GM18867 (cell line): ENCODE measurements around the gene OR1E1.
"Not testable (repeated sequence)": the region's sequence is repeated elsewhere in the genome, so short reads cannot be mapped to it uniquely, and the experiment has no call there.

Source experiments
- ATAC-seq: cut with Tn5 transposase; IDR thresholded peaks from one replicate; pipeline ENCODE4 v1.9.1; 2021; ENCODE audit warnings: mild to moderate bottlenecking, moderate library complexity; ENCODE audit not compliant: unreplicated experiment

The OR1E1 gene

GRCh38 chr17:3398310-3398709 lies at the start of gene OR1E1:
Gene OR1E1 (minus strand): TSS chr17:3398410. CDS start chr17:3398410, 0 bp downstream.
- ATAC-seq: no peak

DNA sequence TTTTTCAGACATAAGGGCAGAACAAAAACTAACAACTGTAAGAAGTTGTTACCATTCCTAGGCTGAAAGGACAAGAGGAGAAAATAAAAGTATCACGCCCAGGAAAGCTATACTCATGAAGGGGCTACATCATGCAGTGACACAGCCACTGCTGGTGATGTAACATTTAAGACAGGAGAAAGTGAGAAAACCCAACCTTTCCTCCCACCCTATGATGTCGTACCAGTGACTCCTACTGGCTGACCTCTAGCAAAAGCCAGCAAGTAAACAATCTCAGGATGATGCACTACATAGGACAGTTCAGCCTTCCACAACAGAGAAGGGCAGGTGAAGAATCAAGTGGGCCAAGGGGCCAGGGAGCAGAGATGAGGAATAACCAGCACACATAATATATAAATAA lies 49.4 kb upstream of the OR1E1 start:
- ATAC-seq: no peak

DNA sequence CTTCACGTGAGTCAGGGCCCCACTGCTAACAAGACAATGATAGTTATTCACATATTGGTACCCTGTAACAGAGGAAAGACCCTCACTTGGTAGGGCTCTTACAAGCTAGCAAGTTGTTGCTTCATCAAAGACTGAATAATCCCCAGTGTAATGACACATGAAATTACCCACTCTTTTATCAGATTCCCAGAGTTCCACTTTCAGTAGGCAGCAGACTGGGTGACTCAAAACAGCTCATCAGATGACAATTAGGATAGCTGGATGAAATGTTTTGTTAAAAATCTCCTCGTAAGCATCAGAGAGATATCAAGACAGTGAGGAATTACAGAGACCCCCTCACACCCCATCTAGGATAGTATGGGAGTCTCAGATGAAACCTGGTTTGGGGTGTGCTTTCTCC lies 42.2 kb upstream of the OR1E1 start:
- ATAC-seq: no peak

DNA sequence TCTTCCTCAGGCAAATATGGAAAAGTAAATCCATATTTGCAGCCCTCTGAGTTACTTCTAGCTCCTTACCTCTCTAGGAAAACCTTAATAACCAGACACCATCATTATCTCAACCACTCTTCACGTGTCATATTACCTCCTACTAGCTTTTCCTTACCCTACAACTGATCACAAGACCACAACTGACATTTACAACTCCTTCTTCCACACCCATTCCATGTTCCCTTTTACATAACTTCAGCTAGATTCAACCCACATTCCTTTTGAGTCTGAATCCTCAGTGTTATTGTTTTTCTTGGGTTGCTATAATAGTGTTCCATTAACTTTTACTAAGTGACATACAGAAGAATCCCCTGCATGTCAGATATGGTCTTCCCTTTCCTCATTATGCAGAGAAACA lies 40.2 kb upstream of the OR1E1 start:
- no peak for ATAC-seq

DNA sequence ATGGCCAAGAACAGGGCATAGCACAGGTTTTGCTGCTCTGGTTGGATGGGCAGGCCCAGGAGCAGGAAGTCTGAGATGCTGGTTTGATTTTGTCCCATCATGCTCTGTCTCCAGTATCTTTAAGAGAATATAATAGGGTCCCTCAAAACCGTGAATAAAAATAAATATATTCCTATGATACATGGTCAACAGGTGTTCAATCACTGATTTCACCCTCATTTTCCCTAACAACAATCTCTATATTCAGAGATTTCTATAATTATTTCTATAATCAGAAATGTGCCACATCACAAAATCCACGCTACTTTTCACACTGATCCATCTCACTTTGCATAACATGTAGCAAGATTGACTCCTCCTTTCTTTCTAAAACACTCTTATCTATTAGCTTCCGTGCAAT lies 35.5 kb upstream of the OR1E1 start, which contains the start of gene OR1E2:
Gene OR1E2, minus strand, starts transcription at position 101 of the 400 bp plus-strand sequence. Its CDS starts 0 bp downstream, at position 101.
- ATAC-seq: no peak

DNA sequence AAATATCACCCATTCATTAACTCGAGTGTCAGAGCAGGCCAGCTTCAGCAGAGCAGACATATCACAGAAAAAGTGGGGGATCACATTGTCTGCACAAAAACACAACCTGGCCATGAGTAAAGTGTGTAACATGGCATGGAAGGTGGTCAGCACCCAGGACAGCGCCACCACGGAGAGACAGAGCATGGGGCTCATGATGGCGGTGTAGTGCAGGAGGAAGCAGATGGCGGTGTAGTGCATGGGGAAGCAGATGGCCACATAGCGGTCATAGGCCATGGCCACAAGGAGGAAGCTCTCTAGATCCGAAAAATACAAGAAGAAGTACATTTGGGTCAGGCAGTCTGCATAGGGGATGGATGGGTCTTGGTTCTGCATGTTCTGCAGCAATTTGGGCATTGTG lies 35.0 kb upstream of the OR1E1 start:
- not testable (repeated sequence) for ATAC-seq

DNA sequence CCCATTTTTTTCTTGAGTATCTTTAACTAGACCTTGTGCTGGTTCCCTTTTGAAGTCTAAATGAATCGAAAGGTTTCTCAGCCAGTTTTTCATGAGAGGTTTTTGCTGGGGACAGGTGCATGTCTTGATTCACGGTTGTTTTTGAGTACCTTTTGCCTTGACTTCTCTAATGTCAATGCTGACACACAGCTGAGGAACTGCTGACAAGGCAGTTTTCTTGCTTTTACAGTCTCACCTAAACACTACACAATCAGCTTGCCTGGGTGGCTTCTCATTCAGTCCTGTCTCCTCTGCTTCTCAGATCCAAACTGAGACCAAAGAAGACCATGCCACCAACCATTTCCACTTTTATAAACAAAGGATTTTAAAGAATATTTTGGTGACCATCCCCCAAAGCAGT lies 20.0 kb upstream of the OR1E1 start:
- ATAC-seq: no peak

GRCh38 chr17:3415610-3416009 lies 17.4 kb upstream of the OR1E1 start:
- no peak for ATAC-seq

DNA sequence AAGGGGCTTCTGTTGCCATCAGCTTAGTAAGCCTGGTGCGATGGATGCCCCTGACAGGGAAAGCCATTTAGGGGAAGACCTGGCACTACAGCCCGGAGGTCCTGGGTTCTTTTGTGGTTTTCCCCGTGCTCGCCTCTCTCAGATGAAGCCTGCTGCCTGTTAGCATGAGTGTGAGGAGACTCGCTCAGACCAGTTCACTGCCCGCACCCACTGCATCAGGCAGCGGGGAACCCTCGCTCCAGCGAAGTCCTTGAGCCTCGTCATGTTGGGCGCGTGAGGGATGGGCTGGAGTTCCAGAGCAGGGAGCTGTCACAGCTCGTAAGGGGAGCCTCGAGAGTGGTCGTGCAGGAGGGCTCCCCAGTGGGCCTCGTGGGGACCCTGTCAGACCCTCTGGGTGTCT lies 14.0 kb upstream of the OR1E1 start:
- not testable (repeated sequence) for ATAC-seq

DNA sequence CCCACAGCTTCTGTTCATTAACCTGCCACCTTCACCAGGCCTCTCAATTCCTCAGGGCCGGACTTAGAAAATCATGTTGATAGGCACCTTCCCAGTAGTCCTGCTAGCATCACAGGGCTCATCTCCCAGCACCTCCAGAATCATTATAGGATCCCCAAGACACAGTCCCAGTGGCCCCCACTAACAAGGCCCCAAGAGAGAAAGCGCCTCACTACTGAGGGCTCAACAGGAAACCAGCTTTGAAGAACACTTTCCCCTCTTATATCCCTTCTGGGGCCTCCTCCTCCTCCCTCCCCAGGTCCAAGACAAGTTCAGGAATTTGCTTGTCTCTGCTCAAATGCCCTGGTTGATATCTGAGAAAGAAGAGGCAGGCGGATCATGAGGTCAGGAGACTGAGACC lies 12.9 kb upstream of the OR1E1 start, which contains the start of gene OR3A3:
Gene OR3A3, plus strand, starts transcription at position 301 of the 400 bp plus-strand sequence.
- ATAC-seq: no peak

DNA sequence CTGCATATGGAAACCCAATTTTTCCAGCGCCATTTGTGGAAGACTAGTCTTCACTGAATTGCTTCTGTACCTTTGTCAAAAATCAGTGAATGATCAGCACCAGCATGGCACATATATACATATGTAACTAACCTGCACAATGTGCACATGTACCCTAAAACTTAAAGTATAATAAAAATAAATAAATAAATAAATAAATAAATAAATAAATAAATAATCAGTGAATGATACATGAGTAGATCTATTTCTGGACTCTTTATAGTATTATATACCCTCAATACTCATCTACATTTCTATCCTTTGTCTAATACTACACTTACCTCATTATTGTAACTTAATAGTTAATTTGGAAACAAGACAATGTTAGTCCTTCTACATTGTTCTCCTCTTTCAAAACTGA lies 5.6 kb upstream of the OR1E1 start:
- not testable (repeated sequence) for ATAC-seq

DNA sequence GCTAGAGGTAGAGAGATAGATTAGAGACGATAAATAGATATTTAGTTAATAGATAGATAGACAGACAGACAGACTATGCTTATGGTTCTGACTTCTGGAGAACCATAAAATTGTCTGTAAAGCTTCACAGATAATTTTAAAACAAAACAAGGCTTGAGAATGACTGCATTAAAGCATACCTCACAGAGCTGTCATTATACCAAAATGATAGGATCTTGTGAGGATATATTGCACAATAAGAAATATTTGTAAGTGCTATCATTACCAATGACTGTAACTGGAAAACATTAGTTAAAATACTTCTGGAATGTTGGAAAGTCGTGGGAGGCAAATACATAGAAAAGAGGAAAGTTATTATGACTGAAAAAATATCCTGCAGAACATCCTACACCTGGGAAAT lies 3.6 kb upstream of the OR1E1 start:
- no peak for ATAC-seq

GRCh38 chr17:3400055-3400454 lies 1.8 kb upstream of the OR1E1 start:
- ATAC-seq: no peak

GRCh38 chr17:3397801-3398200 lies 409 bp downstream of the OR1E1 start:
- not testable (repeated sequence) for ATAC-seq

DNA sequence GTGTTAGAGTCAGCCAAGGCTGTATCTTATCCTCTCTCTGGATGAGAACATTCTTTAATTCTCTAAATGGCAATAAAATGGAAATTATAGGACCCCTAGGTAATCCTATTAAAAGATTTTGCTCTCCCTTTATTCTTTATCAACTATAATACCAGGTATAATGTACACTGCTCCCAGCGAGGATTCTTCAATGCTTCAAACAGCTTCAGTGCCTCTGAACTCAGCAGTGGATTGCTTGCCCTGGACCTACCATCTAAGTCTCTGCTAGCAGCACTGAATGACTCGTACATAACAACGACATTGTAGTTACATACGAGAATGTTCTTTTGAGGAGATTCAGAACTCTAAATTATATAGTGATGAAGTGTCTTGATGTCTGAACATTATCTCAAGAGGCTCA lies 8.4 kb downstream of the OR1E1 start:
- no peak for ATAC-seq

GRCh38 chr17:3385869-3386816 lies 12.1 kb downstream of the OR1E1 start, which contains the start of gene OR3A2:
Gene OR3A2 (minus strand): TSS chr17:3386308.
- no peak for ATAC-seq

GRCh38 chr17:3381957-3382356 lies 16.3 kb downstream of the OR1E1 start:
- ATAC-seq: no peak

GRCh38 chr17:3378321-3378720 lies 19.9 kb downstream of the OR1E1 start:
- ATAC-seq: no peak

GRCh38 chr17:3371167-3371566 lies 27.0 kb downstream of the OR1E1 start:
- ATAC-seq: not testable (repeated sequence)
